Panc1 (cell line): ENCODE measurements around the gene STARD10. TPM values are rescaled to one million over a fixed set of nuclear protein-coding genes. Genes with fewer than 3 reads are reported as not detected.

Experiments
- ATAC-seq: fragments of 200-7000 bp; cut with Tn5 transposase; 2 replicates; pipeline ENCODE4 v1.9.1; 2020; ENCODE audit warnings: mild to moderate bottlenecking, moderate library complexity
- BruUV-seq: library from RNA; stranded (reverse); fragments of 400-500 nt; replicated peaks from 2 replicates; lab custom pipeline; 2021; lab: Mats Ljungman, UMichigan
- CTCF ChIA-PET: fragments of 300-600 bp; sonication (Branson Sonifier 250); formaldehyde crosslinking; loops from one replicate; lab custom pipeline; 2022; ENCODE audit warnings: antibody characterized with exemption; lab: Charles Lee
- POLR2A ChIA-PET: fragments of 300-600 bp; sonication (Branson Sonifier 250); formaldehyde crosslinking; loops from one replicate; lab custom pipeline; 2022; ENCODE audit warnings: antibody characterized with exemption; lab: Charles Lee
- DNase-seq: peaks from one replicate; pipeline ENCODE4 v3.0.0-alpha.2; 2010; ENCODE audit warnings: low read depth, low spot score
- H3K27ac ChIP-seq: 2 replicates; pipeline ENCODE4 v1.5.1; 2011; ENCODE audit warnings: mild to moderate bottlenecking, low read length, inconsistent platforms
- H3K27me3 ChIP-seq: fragments of 200-500 bp; sonication (Bioruptor generic); 2 replicates; pipeline ENCODE4 v1.6.0; 2014; ENCODE audit warnings: low read length, inconsistent platforms; ENCODE audit not compliant: control insufficient read depth, insufficient read depth
- H3K36me3 ChIP-seq: fragments of 200-500 bp; sonication (Bioruptor generic); 2 replicates; pipeline ENCODE4 v1.5.1; 2014; ENCODE audit warnings: inconsistent platforms, mild to moderate bottlenecking, low read length, moderate library complexity; ENCODE audit not compliant: control insufficient read depth, insufficient read depth
- H3K4me1 ChIP-seq: 2 replicates; pipeline ENCODE4 v1.5.1; 2011; ENCODE audit warnings: inconsistent platforms, mild to moderate bottlenecking, low read length, moderate library complexity; ENCODE audit not compliant: control insufficient read depth, insufficient read depth
- H3K4me3 ChIP-seq, 2 experiments: 2 replicates each; pipeline ENCODE4 v1.5.1; 2011 to 2012; ENCODE audit warnings: low read depth in 2 of 2, low read length in 2 of 2, mild to moderate bottlenecking in 2 of 2, inconsistent platforms in 1 of 2, moderate library complexity in 1 of 2
- H3K9me3 ChIP-seq: fragments of 200-500 bp; sonication (Bioruptor generic); 2 replicates; pipeline ENCODE4 v1.5.1; 2014; ENCODE audit warnings: low read depth, mild to moderate bottlenecking, inconsistent platforms, low read length, moderate library complexity; ENCODE audit not compliant: control insufficient read depth, insufficient read depth
- POLR2AphosphoS5 ChIP-seq: IDR thresholded peaks from 2 replicates; pipeline ENCODE4 v1.6.1; 2012; ENCODE audit warnings: mild to moderate bottlenecking, low read depth, low read length, moderate library complexity
- REST ChIP-seq, 2 experiments: IDR thresholded peaks; 2 replicates each; pipeline ENCODE4 v1.6.1; 2011 to 2012; ENCODE audit warnings: low read depth in 2 of 2, control low read depth in 1 of 2, low read length in 1 of 2, mild to moderate bottlenecking in 1 of 2, moderate library complexity in 1 of 2; ENCODE audit not compliant: insufficient read depth in 1 of 2
- SIN3A ChIP-seq: IDR thresholded peaks from 2 replicates; pipeline ENCODE4 v1.6.1; 2012; ENCODE audit warnings: low read depth, mild to moderate bottlenecking, low read length, moderate library complexity, borderline replicate concordance; ENCODE audit not compliant: insufficient read depth
- TCF7L2 ChIP-seq: IDR thresholded peaks from 2 replicates; pipeline ENCODE4 v1.6.1; 2011; ENCODE audit warnings: mild to moderate bottlenecking, low read depth, low read length, inconsistent platforms
- in situ Hi-C: cut with HindIII; loops from 2 replicates; pipeline ENCODE4 v1.10.0; 2016; ENCODE audit warnings: low sequenced_read_pairs, low pct_unique_long_range_greater_than_20kb
- intact Hi-C: fragments of 100-400 bp; cut with micrococcal nuclease; formaldehyde crosslinking; loops from one replicate; pipeline ENCODE4 v1.10.0; 2022; ENCODE audit not compliant: unreplicated experiment
- total RNA-seq: library from RNA; stranded (reverse); gene quantifications from one replicate; pipeline ENCODE4 v1.2.1, GENCODE V29; 2021; ENCODE audit not compliant: unreplicated experiment
- TF ChIP-seq, protein P1 (sequence below): fragments of 450-650 bp; IDR thresholded peaks from 2 replicates; pipeline ENCODE4 v1.5.1; 2017; ENCODE audit warnings: mild to moderate bottlenecking

Gene STARD10
- total RNA-seq, 1 experiment from 2014 or later: 32.1 TPM

DNA sequence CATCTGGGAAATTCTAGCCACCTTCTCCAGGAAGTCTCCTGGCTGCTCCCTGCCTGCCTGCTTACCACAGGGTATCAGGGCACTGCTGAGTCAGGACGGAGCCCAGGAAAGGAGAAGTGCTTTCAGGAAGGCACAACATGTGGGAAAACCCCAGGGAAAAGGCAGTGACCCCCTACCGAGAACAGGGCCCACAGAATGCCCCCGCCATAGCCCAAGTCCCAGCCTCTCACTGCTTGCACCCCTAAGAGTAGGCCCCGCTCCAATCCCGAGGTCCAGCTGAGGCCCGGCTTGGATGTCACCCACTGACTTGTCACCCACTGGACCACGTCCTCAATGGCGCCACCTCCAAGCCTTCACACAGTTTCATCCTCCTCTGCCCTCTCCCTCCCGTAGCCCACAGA lies 75.7 kb downstream of the STARD10 start:
- Histone ChIP-seq H3K27me3 (no peaks in the 10 kb centered on the region), H3K9me3 (no peaks in the 10 kb centered on the region), H3K27ac (no peak overlapping the region), H3K4me3 (no peak overlapping the region), H3K36me3 (no peaks in the 10 kb centered on the region), H3K4me1 (peaks cover 19% of the 10 kb centered on the region)
- no TSS peak for BruUV-seq
- POLR2A ChIA-PET: no interaction called here
- ATAC-seq: no peak
- TF ChIP-seq, protein P1, sequence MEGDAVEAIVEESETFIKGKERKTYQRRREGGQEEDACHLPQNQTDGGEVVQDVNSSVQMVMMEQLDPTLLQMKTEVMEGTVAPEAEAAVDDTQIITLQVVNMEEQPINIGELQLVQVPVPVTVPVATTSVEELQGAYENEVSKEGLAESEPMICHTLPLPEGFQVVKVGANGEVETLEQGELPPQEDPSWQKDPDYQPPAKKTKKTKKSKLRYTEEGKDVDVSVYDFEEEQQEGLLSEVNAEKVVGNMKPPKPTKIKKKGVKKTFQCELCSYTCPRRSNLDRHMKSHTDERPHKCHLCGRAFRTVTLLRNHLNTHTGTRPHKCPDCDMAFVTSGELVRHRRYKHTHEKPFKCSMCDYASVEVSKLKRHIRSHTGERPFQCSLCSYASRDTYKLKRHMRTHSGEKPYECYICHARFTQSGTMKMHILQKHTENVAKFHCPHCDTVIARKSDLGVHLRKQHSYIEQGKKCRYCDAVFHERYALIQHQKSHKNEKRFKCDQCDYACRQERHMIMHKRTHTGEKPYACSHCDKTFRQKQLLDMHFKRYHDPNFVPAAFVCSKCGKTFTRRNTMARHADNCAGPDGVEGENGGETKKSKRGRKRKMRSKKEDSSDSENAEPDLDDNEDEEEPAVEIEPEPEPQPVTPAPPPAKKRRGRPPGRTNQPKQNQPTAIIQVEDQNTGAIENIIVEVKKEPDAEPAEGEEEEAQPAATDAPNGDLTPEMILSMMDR: no peak
- DNase-seq: no peak
- CTCF ChIA-PET: interaction anchor here (0.6 kb wide), 1 partner anchor 93 kb away, joined by 15 read pairs; no protein-coding TSS in a partner anchor
- in situ Hi-C loops: no loop called here
- intact Hi-C loops: no loop called here

GRCh38 chr11:72716788-72717435 lies 76.9 kb downstream of the STARD10 start:
- Histone ChIP-seq H3K27ac (no peak overlapping the region), H3K36me3 (no peaks in the 10 kb centered on the region), H3K4me1 (peaks cover 12% of the 10 kb centered on the region), H3K27me3 (no peaks in the 10 kb centered on the region), H3K9me3 (no peaks in the 10 kb centered on the region), H3K4me3 (no peak overlapping the region)
- TF ChIP-seq, protein P1: no peak
- TF ChIP-seq SIN3A (no peak), POLR2AphosphoS5 (no peak), TCF7L2 (no peak), REST (IDR thresholded peaks at IDR 0.05; ENCODE audit: insufficient read depth in 1 of 2, low read depth in 2 of 2, low read length in 1 of 2) (no peak)
- intact Hi-C loops (no loop called here), in situ Hi-C loops (no loop called here)
- no TSS peak for BruUV-seq
- ChIA-PET POLR2A (interaction anchor here (0.6 to 0.7 kb wide), 2 partner anchors 35 to 822 kb away, joined by 5 read pairs; no protein-coding TSS in a partner anchor), CTCF (interaction anchor here (0.5 to 1.1 kb wide), 3 partner anchors 9 to 1853 kb away, joined by 4 to 10 read pairs (median 4); no protein-coding TSS in a partner anchor)
- no peak for ATAC-seq
- no peak for DNase-seq
